HUDEP-2 (cell line): ENCODE measurements around the gene NRIP1.
"Not testable (repeated sequence)": the region's sequence is repeated elsewhere in the genome, so short reads cannot be mapped to it uniquely, and the experiment has no call there.

ENCODE experiments used
- DNase-seq, 76 experiments: peaks; one replicate each; lab custom pipeline; 2025; ENCODE audit not compliant: unreplicated experiment in 76 of 76; lab: John Stamatoyannopoulos, UW

NRIP1 gene

DNA sequence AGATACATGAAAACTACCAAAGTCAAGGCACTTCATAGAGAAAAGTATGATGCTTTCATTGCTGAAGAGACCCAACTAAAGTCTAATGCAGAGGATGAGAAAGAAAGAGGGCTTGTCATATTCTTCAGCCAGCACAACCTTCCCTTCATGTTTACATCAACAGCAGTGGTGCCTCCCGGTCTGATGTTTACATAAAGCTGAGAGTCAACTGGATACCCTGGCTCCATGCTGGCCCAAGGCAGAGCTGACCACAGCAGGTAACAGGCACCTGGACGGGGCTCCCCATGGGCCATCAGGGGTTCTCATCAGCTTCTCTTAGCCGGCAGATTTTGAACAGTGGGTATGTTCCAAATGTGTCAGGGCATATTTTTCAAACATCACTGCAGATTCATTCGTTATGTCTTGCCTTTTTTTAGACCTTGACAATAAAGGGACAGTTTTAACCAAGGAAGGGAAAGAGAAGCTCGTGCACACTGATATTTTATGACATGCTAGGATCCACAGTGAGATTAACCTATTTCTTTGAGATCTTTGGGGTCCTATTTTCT, 117.1 kb downstream of the NRIP1 start:
- no peak for DNase-seq

DNA sequence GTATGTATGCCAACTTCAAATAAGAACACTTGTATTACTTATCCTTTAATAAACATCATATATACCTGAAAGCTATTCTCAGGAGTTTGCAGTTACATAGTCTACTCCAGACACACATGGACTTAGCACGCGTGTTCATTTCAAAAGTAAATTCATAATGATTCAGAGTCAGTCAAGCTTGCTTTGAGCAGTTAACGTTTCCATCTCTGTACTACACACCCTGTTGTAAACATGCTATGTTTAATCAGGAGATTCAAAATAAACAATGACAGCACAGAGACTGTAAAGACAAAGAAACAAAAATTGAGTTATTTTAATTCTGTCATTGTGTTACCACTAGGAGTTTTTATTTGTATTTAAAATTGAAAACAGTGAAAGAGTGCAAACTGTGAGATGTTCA, 119.6 kb downstream of the NRIP1 start:
- DNase-seq, result no peak

DNA sequence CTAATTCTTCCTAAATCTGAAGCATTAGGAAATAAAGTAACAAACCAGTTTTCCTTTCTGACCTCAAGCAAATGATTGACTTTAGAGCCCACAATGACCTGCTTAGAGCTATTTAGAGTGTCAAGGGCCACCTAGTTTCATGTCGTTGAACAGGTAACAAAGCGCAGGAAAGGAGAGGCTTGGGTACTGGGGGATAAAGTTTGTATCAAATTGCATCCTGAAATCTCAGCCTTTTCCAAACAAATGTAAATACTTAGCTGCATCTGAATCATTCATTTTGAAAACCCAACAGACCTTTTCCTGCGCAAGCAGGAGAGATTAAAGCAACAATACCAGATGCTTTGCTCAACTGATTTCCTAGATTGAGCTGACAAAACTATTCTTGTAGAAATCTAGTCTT, 121.2 kb downstream of the NRIP1 start:
- DNase-seq, result no peak

DNA sequence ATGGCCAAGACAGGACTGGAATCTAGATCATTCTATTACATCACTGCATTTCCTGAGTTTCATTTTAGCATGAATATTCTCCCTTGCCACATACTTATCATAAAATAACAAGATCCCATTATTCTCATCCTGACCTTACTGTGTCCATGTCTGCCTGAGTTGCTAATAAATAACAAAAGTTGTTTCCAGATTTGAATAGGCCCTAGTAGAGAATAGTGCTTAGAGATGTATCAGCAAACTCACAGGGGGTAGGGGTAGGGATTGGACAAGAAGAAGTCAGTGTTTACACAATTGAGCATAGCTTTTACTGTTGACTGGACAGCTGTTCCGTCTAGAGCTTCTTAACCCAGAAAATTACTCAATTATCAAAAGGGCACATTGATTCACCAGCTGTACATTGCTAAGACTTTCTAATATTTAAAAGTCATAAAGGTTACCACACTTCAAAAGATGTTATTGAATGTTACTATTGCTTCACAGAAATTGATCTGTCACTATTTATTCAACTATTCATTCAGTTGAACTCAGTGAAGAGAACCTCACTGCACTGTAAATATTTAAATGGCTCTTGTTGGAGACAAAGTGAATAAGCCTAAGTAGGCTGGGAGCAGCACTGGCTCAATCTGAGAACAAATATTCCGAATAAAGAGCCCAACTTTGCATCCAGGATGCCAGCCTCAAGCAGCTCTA, 121.9 kb downstream of the NRIP1 start:
- no peak for DNase-seq

DNA sequence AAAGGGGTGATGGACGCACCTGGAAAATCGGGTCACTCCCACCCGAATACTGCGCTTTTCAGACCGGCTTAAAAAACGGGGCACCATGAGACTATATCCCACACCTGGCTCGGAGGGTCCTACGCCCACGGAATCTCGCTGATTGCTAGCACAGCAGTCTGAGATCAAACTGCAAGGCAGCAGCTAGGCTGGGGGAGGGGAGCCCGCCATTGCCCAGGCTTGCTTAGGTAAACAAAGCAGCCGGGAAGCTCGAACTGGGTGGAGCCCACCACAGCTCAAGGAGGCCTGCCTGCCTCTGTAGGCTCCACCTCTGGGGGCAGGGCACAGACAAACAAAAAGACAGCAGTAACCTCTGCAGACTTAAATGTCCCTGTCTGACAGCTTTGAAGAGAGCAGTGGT, 137.5 kb downstream of the NRIP1 start:
- not testable (repeated sequence) for DNase-seq

DNA sequence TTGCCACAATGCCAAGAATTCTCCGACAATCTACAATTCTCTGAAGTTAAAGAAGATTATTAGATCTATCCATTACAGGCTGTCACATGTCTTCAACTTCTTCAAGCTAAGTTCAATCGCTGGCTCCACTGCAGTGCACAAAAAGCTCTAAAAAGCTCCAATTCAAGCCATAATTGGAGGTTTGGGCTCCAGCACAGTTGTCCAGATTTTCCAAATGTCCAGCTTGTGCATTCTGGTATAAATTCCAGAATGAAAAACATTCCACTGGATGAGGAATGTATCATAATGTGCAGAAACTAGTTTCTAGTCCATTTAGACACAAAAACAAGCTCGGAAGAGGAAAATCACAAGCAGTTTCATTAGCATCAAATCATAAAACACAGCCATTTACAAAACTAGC, 138.6 kb downstream of the NRIP1 start:
- DNase-seq, result no peak

DNA sequence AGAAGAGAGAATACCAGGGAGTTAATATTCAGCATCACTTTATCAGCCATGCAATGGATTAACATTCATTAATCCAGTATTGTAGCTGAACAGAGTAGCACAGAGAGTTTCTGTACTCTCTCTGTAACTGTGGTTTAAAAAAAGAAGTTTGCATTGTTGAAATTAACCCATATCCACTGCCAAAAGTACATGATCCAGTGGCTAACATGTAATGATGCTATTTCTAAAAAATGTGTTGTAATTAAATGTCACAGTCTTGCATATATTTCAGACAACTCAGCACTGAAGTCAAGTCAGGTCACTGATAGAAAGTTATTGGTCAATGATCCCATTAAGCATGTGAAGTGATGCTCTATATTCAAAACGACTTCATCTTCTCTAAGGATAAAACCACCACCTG, 141.3 kb downstream of the NRIP1 start:
- DNase-seq, result no peak

DNA sequence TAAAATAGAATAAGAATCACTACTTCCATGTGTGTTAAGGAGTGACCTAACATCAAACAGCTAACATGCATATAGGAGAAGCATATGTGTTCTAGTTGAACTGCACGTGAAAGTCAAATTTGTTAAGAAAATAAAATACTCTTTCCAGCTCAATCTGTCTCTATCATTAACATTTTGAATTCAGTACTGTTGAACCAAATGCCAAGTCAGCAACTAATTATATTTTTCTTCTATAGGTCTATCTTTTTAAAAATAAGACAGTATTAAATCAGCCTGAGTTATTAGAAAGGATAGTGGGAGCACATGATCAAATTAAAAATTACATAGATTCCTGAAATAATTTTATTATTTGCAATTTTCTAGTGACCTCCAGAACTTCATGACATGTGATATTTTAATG, 141.8 kb downstream of the NRIP1 start:
- no peak for DNase-seq

DNA sequence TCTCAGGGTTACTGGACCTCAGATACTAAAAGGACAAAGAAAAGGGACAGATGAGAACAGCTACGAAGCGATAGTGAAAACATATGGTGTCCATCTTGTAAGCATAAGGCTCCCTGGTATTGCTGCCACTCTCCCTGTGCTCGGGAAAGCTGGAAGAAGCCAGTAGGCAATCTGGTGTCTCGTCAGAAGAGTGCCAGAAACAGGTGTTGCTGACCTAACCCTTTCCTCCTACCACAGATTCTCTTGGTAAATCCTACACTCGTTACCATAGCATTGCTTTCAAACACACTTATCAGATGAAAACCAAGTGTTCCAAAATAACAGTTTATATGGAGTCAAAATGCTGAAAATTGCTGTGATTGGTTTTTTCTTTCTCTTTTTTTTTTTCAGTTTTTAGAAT, 146.3 kb downstream of the NRIP1 start:
- no peak for DNase-seq

DNA sequence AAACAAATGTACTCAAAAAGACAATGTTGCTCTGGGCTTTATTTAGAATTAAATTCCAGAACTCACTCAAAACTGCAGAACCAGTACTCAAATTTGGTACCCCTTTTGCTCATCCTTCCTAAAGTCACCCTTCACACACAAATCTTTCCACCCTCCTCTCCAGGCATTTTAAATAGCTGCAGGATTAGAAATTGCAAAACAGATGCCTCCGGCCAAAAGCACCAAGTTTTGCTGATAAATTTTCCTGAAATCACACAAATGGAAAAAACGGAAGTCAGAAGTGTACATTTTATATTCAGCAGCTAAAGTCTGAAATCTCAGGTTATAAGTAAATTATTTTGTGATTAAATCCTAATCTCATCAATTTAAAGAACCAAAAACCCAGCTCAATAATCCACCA, 147.0 kb downstream of the NRIP1 start:
- no peak for DNase-seq

DNA sequence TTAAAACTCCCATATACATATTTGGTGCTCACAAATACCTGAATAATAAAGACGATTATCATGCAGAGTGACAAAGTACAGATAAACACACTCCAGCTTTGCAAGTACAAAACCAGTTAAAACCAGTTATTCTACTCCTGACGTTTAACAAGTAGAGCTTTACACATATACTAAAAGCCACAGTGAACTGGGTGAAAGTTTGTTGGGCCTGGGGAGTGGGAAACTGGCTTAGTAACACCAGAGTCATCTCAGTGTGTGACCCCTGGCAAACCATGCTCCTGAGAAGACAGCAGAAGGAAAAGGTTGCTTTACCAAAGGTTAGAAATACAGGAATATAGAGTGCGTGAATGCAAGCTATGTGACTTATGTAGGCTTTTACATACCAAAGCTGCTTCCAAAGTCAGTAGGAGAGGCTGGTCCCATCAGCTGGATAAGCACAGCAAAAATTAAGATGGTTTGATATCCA, 148.1 kb downstream of the NRIP1 start:
- DNase-seq, result no peak

DNA sequence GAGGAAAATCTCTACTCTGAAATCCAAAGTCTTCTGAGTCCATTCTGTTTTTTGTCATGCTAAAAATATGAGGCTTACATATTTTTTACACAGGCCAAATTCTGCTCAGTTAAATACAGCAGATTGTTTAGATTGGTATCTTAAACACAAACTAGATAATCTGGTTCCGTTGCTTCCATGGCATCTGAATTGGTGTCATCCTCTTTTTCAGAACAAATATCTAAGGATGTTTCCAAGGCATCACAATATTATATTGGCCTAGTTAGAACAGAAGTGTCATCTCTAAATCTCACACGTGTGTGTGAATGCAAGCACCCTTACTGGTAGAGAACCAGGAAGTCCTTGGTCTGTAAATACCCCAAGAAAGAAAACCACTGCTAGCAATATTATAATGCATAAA, 151.2 kb downstream of the NRIP1 start:
- no peak for DNase-seq

DNA sequence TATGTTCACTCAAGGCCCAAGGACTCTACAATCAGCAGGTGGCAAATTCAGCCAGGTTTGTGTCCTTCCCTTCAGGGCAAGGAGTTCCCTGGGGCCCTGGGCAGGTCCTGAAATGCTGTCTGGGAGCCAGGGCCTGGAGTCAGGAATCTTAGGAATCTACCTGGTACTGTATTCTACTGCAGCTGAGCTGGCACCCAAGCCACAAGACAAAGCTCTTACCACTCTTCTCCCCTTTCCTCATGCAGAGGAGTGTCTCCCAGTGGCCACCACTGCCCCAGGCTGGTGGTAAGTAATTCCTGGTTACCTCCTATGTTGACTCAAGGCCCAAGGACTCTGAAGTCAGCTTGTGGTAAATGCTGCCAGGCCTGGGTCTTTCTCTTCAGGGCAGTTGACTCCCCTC, 153.4 kb downstream of the NRIP1 start:
- DNase-seq, result no peak
